CD4-positive, alpha-beta T cell treated with Interferon alpha-2 for 1 hour (primary cell): ENCODE measurements around the gene ERFL.
"Not testable (repeated sequence)": the region's sequence is repeated elsewhere in the genome, so short reads cannot be mapped to it uniquely, and the experiment has no call there.

Experiments used
- DNase-seq, 2 donors: peaks; one replicate each; pipeline ENCODE4 v3.0.0-alpha.2; 2020 to 2022

ERFL gene

GRCh38 chr19:41926763-41927496 lies 1.3 kb downstream of the ERFL start:
- DNase-seq, result no peak

DNA sequence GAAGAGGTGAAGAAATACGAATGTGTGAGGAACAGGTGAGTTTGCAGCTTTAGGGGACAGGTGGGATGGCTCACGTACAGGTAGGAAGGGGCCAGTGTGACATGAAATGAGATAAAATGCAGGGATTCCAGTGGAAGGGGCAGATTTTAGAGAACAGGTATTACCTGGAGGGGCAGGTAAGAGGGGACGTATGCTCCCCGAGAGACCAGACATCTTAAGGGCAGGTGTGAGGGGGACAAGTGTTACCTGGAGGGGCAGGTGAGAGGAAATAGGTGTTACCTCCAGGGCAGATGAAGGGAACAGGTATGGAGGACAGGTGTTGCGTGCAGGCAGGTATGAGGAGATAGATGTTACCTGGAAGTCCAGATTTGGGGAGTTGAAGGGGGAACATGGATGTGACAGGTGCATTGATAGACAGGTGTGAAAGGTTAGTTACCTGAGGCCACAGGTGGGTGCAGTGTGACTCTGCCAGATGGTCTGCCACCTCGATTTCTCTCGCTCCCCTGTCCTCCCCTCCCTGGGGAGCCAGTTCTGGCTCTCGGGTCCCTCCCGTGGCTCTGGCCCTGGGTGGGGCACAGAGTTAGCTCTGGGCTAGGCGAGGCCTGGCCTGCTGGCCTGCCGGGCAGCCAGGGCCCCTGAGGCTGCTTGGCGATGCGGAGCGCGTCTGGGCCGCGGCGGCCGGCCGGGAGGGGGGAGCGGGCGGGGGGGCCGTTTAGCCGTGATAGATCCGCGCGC lies 2.1 kb downstream of the ERFL start:
- DNase-seq, result no peak

DNA sequence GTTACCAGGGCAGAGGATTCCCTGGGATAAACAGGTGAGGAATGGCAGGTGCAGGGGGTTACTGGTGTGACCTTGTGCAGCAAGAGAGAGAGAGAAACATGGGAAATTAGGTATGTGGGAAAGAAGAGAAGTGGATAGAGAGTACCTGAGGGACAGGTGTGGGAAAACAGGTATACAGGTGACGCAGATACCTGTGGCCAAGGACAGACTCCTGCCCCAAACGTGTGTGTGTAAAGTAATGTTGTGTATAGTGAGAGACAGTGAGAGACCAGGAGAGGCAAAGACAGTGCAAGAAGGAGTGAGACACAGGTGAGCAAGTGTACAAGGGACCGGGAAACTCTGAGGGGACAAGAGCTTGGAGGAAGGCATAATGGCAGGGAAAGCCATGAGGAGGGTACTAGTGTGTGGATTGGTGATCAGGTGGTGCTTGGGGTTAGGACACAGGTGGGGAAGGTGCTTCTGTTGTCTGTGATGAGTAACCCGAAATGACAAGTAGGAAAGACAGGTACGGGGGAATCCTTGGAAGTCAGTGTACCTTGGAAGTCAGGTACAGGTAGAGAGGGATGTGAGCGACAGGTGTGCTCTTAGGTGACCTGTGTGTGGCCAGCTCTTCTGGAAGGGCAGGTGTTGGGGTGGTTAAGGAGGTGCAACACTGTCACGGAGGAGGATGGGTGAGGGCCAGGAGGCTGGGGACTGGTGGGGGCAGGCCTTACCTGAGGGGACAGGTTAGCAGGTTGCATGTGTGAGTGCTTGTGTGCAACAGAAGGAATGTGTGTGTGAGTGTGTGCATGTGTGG lies 2.8 kb downstream of the ERFL start:
- no peak for DNase-seq

DNA sequence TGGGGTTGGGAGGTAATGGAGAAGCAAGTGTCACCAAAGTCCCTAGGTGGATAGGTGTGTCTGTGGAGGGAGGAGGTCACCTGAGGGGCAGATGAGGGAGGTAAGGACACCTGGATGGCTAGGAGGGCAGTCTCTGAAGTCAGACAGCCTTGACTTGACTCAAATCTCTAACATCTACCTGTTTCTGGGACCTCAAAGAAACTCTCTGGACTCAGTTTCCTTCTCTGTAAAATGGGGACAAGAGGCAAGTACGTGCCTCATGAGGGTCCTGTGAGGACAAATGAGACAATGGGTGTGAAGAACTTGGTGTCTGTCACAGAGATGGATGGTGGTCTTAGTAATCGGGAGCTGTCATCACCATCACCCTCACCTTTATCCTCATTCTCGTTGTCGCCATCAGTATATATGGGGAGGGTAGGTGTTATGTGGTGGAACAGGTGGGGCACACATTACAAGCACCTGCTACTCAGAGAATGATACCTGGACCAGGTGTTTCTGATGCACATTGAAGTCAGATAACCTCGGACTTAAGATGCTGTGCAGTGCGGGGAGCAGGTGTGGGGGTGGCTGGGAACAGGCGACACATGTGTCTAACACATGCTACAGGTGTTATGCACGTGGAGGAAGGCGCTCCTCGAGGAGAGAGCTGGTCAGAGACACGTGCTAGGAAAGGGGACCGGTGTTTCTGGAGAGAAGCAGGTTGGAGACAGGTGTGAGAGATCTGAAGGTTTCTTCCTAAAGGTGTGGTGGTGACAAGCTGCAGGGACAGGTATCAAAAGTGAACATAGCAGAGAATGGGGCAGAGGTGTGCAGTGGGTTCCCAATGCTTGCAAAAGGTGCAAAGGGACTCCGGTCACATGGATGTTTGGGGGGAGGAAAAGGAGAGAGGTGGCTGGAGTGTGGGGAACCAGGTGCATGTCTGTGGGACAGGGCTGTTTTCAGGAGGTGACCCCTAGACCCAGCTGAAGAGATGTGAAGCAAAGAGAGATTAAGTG lies 3.8 kb downstream of the ERFL start:
- no peak for DNase-seq

DNA sequence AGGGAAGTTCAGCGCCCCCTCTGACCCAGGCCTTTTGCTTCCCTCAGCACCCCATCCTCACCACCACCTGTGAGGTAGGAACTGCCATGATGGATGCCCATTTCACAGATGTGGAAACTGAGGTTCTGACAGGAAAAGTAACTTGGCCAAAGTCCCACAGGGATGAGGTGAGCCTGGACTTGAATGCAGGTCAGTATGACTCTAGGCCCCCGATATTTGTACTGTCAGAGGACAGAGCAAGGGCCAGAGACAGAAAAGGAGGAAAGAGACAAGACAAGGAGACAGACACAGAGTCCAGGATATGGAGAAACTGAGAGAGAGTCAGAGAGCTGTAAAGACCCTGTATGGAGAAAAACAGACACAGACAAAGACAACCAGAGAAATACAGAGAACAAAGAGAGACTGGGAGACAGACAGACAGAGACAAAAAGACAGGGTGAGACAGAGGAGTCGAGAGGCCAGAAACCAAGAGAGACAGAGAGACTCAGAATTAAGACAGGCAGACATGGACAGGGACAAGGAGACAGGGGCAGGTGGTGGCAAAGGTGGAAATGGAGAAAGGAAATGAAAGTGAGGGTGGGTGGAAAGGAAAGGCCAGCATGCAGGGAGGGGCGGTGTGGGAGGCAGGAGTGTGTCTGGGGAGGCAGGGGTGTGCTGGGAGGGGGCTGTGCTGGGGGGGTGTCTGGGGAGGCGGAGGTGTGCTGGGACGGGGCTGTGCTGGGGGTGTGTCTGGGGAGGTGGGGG lies 5.0 kb downstream of the ERFL start:
- no peak for DNase-seq

DNA sequence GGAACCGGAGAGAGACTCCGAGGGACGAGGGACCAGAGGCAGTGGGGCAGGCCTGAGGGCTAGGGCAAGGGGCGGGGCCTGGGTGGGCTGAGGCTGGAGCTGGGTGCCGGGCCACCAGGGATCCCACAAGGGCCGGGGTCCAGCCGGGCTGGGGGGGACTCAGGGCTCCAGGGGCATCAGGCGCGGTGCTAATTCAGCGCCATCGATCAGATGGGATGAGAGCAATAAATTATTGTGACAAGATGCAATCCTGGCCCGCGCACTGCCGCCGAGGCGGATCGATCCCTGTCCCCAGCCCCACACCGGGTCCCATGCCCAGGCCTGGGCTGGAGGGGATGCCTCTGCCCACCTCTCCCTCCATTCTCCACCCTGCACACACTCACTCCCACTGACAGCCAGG lies 5.7 kb downstream of the ERFL start:
- no peak for DNase-seq

- DNase-seq, result no peak
These were observed 6.4 kb downstream of the ERFL start for GRCh38 chr19:41921577-41922576.

DNA sequence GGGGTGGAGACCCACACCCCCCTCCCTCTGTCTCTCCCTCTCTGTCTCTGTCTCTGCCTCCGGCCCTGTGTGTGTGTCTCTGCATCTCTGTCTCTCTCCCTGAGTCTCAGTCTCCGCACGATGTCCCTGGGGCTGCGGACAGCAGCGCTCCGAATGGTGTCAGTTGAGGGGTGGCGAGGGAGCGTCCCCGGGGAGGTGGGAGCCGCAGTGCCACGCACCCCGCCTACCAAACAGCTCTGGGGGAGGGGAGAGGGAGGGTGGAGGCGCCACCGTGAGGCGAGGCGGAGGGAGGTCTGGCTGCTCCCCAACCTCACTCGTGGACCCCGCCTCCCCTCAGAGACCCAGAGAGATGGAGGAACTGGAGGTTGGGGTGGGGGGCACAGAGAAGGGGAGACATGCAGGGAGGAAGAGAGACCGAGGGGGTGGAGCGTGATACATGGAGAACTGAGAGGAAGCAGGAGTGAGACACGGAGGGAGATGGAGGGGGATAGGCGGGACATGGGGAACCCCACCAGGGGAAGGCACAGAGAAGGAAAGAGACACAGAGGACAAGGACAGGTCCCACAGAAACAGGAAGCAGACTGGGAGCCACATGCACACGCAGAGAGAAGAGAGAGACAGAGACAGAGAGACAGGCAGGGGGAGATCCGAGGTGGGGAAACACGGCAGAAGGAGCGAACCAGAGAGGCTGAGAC lies 7.2 kb downstream of the ERFL start:
- no peak for DNase-seq

DNA sequence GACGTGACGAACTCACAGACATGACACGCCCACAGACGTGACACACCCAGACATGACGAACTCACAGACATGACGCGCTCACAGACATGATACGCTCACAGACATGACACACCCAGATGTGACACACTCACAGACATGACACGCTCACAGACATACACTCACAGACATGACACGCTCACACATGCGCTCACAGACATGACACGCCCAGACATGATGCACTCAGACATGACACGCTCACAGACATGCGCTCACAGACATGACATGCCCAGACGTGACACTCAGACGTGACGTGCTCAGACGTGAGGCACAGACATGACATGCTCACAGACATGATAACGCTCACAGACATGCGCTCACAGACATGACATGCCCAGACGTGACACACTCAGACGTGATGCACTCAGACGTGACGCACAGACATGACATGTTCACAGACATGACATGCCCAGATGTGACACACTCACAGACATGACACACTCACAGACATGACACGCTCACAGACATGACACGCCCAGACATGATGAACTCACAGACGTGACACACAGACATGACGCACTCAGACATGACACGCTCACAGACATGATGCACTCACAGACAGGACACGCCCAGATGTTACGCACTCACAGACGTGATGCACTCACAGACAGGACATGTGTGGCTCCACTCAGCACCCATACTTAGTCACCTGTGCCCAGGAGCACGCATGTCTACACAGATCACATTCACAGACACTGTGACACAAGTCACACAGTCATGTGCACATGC lies 8.1 kb downstream of the ERFL start:
- no peak for DNase-seq

GRCh38 chr19:41918653-41919244 lies 9.5 kb downstream of the ERFL start:
- DNase-seq, result no peak

GRCh38 chr19:41918095-41918494 lies 10.2 kb downstream of the ERFL start:
- no peak for DNase-seq

GRCh38 chr19:41917676-41918075 lies 10.6 kb downstream of the ERFL start:
- DNase-seq, result no peak

DNA sequence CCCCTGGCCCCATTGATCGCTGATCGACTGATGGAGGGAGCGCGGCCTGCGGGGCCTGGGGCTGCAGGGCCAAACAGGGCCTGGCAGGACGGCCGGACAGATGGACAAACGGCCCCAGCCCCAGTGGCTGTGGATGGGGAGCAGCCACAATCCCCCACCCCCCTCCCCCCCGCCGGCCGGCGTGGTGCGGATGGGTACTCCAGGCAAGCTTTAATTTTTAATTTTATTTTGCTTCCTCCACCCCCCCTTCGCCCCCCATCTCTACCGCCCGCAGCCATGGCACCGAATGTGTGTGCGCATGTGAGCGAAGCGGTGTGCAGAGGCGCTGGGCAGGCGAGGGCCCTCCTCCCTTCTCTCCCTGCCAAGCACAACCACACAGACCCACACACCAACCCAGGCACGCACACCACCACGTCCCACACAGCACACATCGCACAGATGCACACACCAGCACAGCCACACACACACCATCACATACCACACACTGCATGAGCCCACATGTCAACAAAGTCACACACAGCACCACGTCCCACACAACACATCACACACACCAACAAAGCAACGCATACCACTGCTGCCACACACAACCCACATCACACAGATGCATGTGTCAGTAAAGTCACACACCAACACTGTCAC lies 12.4 kb downstream of the ERFL start:
- no peak for DNase-seq

DNA sequence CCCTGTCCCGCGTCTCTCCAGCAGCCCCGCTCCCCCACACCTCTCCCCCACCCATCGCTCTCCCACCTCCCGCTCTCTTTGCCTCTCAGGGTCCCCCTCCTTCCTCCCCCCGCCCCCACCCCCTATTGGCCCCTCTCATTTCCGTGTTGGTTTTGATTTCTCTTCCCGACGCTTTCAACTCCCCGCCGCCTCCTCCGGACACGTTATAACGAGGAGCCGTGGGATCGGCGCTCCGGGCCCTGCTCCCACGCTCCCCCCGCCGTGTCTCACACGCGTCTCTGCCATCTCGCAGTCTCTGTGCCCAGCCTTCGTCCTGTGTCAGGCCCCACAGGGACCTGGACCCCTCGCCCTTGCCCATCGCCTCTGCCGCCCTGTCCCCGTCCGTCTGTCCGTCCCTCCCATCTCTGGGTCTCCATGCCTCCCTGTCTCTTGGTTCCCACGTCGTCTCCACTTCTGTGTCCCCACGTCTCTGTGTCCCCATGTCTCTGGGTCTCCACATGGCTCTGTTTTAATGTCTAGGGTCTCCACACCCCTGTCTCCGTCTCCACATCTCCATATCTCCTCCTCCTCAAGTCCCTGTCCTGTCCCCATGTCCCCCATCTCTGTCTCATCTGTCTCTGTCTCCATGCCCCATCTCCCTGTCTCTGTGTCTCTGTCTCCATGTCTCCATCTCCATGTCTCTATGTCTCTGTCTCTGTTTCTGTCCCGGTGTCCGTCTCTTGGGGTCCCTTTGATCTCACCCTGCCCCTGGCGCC lies 13.1 kb downstream of the ERFL start:
- no peak for DNase-seq

- DNase-seq, result not testable (repeated sequence)
These were observed 13.8 kb downstream of the ERFL start for GRCh38 chr19:41914424-41914834.

- no peak for DNase-seq
These were observed 14.5 kb downstream of the ERFL start for GRCh38 chr19:41913538-41914423.
